Peyer's patch (tissue), 4 donors: ENCODE results near the gene TMEFF1.

Experiments
- CTCF ChIP-seq, 6 experiments: fragments of 450-650 bp in 4 of 6; fragments of 200-600 bp in 2 of 6; sonication (generic) in 1 of 6; IDR thresholded peaks; one replicate each; pipeline ENCODE4 v1.5.1; 2017 to 2019; ENCODE audit warnings: antibody characterized with exemption in 6 of 6, mild to moderate bottlenecking in 3 of 6, moderate library complexity in 1 of 6
- POLR2A ChIP-seq, 2 donors: fragments of 450-650 bp; IDR thresholded peaks; one replicate each; pipeline ENCODE4 v1.5.1; 2017; ENCODE audit warnings: antibody characterized with exemption in 2 of 2, mild to moderate bottlenecking in 2 of 2, moderate library complexity in 2 of 2

- no peak for TF ChIP-seq CTCF (IDR thresholded peaks at IDR 0.05)
- no peak for TF ChIP-seq POLR2A (IDR thresholded peaks at IDR 0.05)
These were observed 102.9 kb downstream of the TMEFF1 start for GRCh38 chr9:100575765-100576386.
